HUES48 (cell line): ENCODE data around the gene RNF141.

Experiments
- H3K27ac ChIP-seq: one replicate; pipeline ENCODE4 v1.7.0; 2013; ENCODE audit warnings: low read depth, low read length, inconsistent platforms
- H3K27me3 ChIP-seq: 2 replicates; pipeline ENCODE4 v1.6.1; 2013; ENCODE audit warnings: mild to moderate bottlenecking, low read length; ENCODE audit not compliant: control insufficient read depth, insufficient read depth
- H3K36me3 ChIP-seq: 2 replicates; pipeline ENCODE4 v1.6.1; 2013; ENCODE audit warnings: low read length; ENCODE audit not compliant: control insufficient read depth, insufficient read depth
- H3K4me1 ChIP-seq: 2 replicates; pipeline ENCODE4 v1.6.1; 2013; ENCODE audit warnings: mild to moderate bottlenecking, low read length; ENCODE audit not compliant: control insufficient read depth, insufficient read depth
- H3K4me3 ChIP-seq: 2 replicates; pipeline ENCODE4 v1.5.1; 2013; ENCODE audit warnings: mild to moderate bottlenecking, low read depth, low read length
- H3K9ac ChIP-seq: 2 replicates; pipeline ENCODE4 v1.6.1; 2013; ENCODE audit warnings: mild to moderate bottlenecking, low read depth, low read length, moderate library complexity
- H3K9me3 ChIP-seq: 2 replicates; pipeline ENCODE4 v1.6.1; 2013; ENCODE audit warnings: low read length; ENCODE audit not compliant: control insufficient read depth, insufficient read depth

Gene RNF141

DNA sequence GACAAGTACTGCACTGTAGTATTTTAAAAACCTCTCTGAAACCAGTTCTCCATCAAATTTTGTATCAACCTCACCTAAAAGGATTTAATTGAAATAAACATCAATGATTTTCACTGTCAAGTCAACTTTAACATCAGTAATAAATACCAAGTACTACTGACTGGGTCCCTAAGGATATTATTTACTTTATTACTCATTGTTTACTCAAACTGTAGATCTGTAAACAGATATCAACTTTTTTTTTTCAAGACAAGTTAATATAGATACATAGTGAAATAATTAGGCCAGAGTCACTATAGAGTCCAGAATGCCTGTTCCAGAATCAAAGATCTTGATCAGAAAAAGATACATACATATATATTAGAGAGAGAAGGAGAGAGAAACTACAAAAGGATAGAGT, 1.6 kb downstream of the RNF141 start:
- Histone ChIP-seq H3K27ac (no peak overlapping the region), H3K9ac (no peak overlapping the region), H3K4me3 (no peak overlapping the region), H3K9me3 (no peaks in the 10 kb centered on the region), H3K4me1 (0 out of 2 replicates have a peak, but pooled peaks cover 3% of the 10 kb centered on the region), H3K27me3 (peaks cover 7% of the 10 kb centered on the region), H3K36me3 (no peaks in the 10 kb centered on the region)

DNA sequence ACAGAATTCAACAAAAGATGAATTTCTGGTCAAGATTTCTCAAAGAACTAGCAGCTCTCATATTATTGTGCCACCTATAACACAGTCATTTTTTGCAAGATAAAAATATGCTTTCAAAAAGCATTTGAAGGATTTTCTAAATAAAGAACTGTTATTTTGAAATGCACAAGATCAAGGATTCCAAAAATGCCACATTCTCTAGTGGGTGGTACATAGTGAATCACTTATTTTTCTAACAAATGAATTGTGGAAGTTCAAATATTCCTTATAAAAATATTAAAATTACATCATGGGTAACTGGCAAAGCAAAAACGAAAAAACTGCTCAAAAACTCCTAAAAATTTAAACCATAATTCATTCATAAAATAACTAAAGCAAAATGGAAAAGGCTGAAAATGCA, 2.1 kb downstream of the RNF141 start:
- Histone ChIP-seq H3K36me3 (no peaks in the 10 kb centered on the region), H3K27ac (no peak overlapping the region), H3K9me3 (no peaks in the 10 kb centered on the region), H3K27me3 (peaks cover 7% of the 10 kb centered on the region), H3K4me1 (0 out of 2 replicates have a peak, but pooled peaks cover 3% of the 10 kb centered on the region), H3K4me3 (no peak overlapping the region), H3K9ac (no peak overlapping the region)

DNA sequence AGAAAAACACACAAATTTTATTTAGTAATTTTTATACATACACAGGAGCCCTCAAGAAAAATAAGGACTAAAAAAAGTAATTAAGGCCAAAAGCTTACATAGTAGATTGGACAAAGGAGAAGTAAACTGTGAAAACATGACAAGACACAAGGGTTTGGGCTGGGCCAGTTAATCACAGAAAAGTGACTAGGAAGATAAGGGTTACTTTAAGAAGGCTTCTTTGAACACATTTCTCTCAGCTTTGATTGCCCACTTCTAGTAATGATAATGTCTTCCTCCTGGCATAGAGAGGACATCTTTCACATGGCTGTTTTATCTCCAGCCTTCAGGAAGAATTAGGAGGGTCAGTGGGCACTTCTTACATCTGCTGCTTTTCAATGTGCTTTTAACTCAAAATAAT, 3.4 kb downstream of the RNF141 start:
- Histone ChIP-seq H3K36me3 (peaks cover 8% of the 10 kb centered on the region), H3K9me3 (no peaks in the 10 kb centered on the region), H3K4me1 (0 out of 2 replicates have a peak, but pooled peaks cover 3% of the 10 kb centered on the region), H3K9ac (no peak overlapping the region), H3K4me3 (no peak overlapping the region), H3K27ac (no peak overlapping the region), H3K27me3 (peaks cover 7% of the 10 kb centered on the region)

DNA sequence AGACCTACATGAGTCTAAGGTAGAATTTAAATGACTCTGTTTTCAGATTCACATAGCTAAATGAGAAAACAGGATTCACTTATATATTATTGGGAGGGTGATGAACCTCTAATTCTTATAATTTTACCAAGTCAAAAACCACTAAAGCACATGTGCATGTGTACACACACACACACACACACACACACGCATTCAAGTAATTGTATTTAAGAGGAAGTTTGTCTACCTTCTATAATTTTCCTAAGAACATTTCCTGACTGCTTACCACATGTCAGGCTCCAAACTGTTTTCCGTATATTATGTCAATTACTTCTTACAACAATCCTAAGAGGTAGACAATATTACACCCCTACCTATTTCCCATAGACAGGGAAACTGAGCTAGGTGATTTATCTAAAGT, 6.7 kb downstream of the RNF141 start:
- H3K27ac ChIP-seq, result no peak overlapping the region
- H3K4me3 ChIP-seq, result no peak overlapping the region
- H3K9me3 ChIP-seq, result no peaks in the 10 kb centered on the region
- peaks cover 18% of the 10 kb centered on the region for H3K36me3 ChIP-seq
- H3K9ac ChIP-seq, result no peak overlapping the region
- no peaks in the 10 kb centered on the region for H3K4me1 ChIP-seq
- H3K27me3 ChIP-seq, result no peaks in the 10 kb centered on the region

DNA sequence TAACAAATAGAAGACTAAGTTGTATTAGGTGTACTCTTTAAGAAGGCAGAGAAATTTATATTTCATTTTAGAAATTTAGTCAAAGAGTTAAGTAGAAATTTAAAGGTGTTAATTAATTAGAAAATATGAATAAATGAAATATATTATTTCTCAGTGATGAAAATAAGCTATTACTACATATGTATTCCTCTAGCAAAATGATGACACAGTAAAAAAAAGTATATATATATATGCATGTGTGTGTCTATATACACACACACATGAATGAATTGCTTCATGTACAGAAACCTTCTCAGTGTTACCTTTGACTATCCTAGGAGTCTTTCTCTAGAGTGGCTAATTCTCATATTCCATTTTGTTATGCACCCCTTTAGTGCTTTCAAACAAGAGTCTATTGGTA, 7.7 kb downstream of the RNF141 start:
- H3K36me3 ChIP-seq, result peaks cover 28% of the 10 kb centered on the region
- no peak overlapping the region for H3K4me3 ChIP-seq
- no peak overlapping the region for H3K27ac ChIP-seq
- H3K4me1 ChIP-seq, result no peaks in the 10 kb centered on the region
- no peaks in the 10 kb centered on the region for H3K27me3 ChIP-seq
- H3K9ac ChIP-seq, result no peak overlapping the region
- H3K9me3 ChIP-seq, result no peaks in the 10 kb centered on the region

DNA sequence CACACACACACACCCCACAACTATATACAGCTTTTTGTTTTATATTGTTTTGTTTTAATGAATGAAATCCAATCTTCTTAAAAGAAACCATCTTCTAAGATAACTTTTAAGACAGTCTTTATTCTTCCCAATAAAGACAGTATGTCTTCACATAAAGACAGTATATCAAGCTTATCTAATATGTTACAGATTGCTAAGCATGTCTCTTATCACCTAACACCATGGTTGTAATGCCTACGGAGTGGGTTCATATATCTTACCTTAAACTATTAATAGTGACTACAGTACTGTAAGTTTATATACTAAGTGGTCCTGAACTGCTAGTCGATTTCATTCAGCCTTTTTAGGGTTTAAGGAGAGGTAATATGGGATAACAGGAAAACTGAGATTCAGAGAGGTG, 8.5 kb downstream of the RNF141 start:
- H3K27ac ChIP-seq, result no peak overlapping the region
- no peak overlapping the region for H3K9ac ChIP-seq
- peaks cover 28% of the 10 kb centered on the region for H3K36me3 ChIP-seq
- no peak overlapping the region for H3K4me3 ChIP-seq
- no peaks in the 10 kb centered on the region for H3K4me1 ChIP-seq
- H3K9me3 ChIP-seq, result no peaks in the 10 kb centered on the region
- no peaks in the 10 kb centered on the region for H3K27me3 ChIP-seq

DNA sequence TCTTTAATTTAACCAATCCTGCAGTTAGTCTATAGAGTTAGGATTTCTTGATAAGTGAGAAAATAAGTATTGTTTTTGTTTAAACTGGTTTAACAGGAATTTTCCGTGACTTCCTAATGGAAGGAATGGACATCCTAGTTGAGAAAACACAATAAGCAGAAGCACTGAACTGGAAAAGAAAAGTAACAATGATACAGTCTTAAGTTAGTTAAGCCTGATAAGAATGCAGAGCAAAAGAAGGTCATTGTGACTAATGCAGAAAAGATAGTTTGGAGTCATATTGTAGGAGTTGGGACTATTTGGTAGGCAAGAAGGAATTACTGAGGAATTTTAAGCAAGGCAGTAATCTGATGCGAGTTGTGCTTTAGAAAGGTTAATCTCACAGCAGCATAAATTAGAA, 11.7 kb downstream of the RNF141 start:
- Histone ChIP-seq H3K9ac (no peak overlapping the region), H3K9me3 (no peaks in the 10 kb centered on the region), H3K4me3 (no peak overlapping the region), H3K4me1 (no peaks in the 10 kb centered on the region), H3K27me3 (no peaks in the 10 kb centered on the region), H3K27ac (no peak overlapping the region), H3K36me3 (peaks cover 47% of the 10 kb centered on the region)

DNA sequence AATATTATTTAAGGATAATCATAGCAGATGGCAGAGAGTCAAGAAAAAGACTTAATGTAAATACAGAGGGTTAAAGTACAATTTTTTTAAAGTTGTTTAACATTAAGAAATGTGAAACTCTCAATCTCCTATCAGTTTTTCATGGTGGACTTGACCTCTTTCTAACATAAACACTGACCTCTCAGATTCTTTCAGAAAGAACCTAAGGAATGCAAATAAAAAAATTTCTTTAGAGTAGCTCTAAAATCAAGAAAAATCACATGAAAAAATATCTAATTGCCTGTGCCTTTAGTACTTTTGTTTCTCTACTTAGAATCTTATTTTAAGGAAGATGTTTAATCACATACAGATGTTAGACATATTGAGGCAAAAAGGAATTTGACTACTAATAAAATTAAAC, 12.9 kb downstream of the RNF141 start:
- H3K27ac ChIP-seq, result no peak overlapping the region
- H3K27me3 ChIP-seq, result no peaks in the 10 kb centered on the region
- no peaks in the 10 kb centered on the region for H3K4me1 ChIP-seq
- H3K9me3 ChIP-seq, result no peaks in the 10 kb centered on the region
- H3K36me3 ChIP-seq, result peaks cover 53% of the 10 kb centered on the region
- H3K9ac ChIP-seq, result no peak overlapping the region
- no peak overlapping the region for H3K4me3 ChIP-seq

DNA sequence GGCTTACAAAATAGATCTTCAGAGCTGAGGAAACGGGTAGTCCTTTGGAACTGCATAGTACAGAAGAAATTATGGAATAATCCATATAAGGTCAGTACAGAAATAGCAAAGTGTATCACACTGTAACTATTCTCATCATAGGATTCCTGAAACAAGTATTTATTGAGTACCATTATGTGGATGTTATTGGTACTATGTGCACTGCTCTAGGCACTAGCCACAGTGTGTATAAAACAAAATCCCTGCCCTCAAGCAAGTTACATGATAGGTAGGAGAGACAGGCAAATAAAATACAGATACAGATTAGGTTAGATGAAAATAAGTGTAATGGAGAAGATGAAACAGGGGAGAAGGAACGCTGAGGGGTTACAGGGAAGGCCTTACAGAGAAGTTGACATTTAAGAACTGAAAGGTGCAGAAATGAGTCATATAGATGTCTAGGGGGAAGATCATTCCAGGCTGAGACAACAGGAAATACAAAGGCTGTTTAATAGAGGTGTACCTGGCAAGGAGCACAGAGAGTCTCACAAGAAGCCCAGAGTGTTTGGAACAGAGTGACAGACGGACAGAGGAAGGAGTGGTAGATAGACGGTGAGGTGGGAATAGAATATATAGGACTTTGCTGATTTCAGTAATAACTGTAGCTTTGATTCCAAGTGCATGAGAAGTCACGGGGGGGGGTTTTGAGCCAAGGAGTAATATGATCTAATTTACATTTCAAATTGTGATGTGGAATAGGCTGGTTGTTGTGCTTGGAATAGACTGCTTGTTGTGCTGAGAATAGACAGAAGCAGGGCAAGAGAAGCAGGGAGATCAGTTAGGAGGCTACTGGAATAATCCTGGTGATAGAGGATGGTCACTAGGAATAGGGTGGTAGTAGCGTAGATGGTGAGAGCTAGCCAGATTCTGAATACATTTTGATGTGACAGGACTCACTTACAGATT, 13.7 kb downstream of the RNF141 start:
- no peak overlapping the region for H3K4me3 ChIP-seq
- H3K9ac ChIP-seq, result no peak overlapping the region
- H3K9me3 ChIP-seq, result no peaks in the 10 kb centered on the region
- H3K27me3 ChIP-seq, result no peaks in the 10 kb centered on the region
- H3K4me1 ChIP-seq, result no peaks in the 10 kb centered on the region
- no peak overlapping the region for H3K27ac ChIP-seq
- H3K36me3 ChIP-seq, result peaks cover 53% of the 10 kb centered on the region

DNA sequence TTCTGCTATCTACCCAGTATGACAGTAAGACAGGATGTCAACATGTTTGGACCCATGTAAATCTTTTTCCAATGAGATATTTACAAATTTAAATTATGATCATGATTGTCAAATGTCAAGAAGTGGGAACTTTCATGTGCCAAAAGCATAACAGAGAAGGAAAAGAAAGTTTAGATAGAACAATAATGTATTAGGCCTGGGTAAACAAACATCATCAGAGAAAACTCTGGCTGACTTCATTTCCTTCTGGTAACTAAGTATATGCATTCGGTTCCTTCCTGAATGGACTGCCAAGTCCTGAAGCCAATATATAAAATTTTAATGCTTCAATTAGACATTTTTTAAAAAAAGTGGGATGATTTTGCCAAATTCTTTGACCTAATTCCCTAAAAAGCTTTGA, 16.5 kb downstream of the RNF141 start:
- H3K9me3 ChIP-seq, result no peaks in the 10 kb centered on the region
- no peaks in the 10 kb centered on the region for H3K27me3 ChIP-seq
- no peak overlapping the region for H3K4me3 ChIP-seq
- no peaks in the 10 kb centered on the region for H3K4me1 ChIP-seq
- no peak overlapping the region for H3K9ac ChIP-seq
- H3K36me3 ChIP-seq, result peaks cover 67% of the 10 kb centered on the region
- H3K27ac ChIP-seq, result no peak overlapping the region

DNA sequence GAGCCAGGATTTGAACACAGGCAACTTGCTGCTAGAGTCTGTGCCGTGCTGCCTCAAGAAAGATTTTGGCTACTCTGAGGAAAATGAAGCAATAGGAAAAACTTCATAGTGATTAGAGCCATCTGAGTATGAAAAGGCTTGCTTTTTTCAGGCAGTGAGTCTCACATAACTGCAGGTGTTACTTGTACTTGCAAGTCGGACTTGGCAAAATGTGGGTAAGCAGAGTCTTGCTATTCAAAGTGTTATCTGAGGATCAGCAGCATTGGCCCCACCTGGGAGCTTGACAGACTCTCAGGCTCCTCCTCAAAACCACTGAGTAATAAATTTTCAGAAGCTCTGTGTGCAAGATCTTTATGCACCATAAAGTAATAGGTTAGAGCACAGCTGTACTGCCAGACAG, 18.1 kb downstream of the RNF141 start:
- H3K9ac ChIP-seq, result no peak overlapping the region
- no peaks in the 10 kb centered on the region for H3K9me3 ChIP-seq
- no peak overlapping the region for H3K27ac ChIP-seq
- no peaks in the 10 kb centered on the region for H3K4me1 ChIP-seq
- H3K4me3 ChIP-seq, result no peak overlapping the region
- no peaks in the 10 kb centered on the region for H3K27me3 ChIP-seq
- peaks cover 64% of the 10 kb centered on the region for H3K36me3 ChIP-seq
